Esophagus (tissue), 2 donors: ENCODE results near the gene LTBR. TPM values are rescaled to one million over a fixed set of nuclear protein-coding genes. Genes with fewer than 3 reads are reported as not detected.
"Not testable (repeated sequence)": the region's sequence is repeated elsewhere in the genome, so short reads cannot be mapped to it uniquely, and the experiment has no call there.

Experiments
- H3K27ac ChIP-seq, 2 donors: one replicate each; pipeline ENCODE4 v1.5.1; 2013; ENCODE audit warnings: low read depth in 2 of 2, mild to moderate bottlenecking in 2 of 2, inconsistent platforms in 1 of 2, low read length in 1 of 2, moderate library complexity in 1 of 2
- H3K27me3 ChIP-seq, 2 donors: one replicate each; pipeline ENCODE4 v1.6.1; 2013; ENCODE audit warnings: low read length in 2 of 2, control low read depth in 1 of 2, mild to moderate bottlenecking in 1 of 2; ENCODE audit not compliant: insufficient read depth in 2 of 2, control insufficient read depth in 1 of 2
- H3K36me3 ChIP-seq, 2 donors: one replicate each; pipeline ENCODE4 v1.6.1; 2013; ENCODE audit warnings: low read length in 1 of 2; ENCODE audit not compliant: control insufficient read depth in 2 of 2, insufficient read depth in 2 of 2
- H3K4me1 ChIP-seq, 2 donors: one replicate each; pipeline ENCODE4 v1.6.1; 2013; ENCODE audit warnings: low read length in 1 of 2; ENCODE audit not compliant: control insufficient read depth in 2 of 2, insufficient read depth in 2 of 2
- H3K4me3 ChIP-seq, 2 donors: one replicate each; pipeline ENCODE4 v1.5.1; 2013; ENCODE audit warnings: low read length in 2 of 2, mild to moderate bottlenecking in 2 of 2, low read depth in 1 of 2, moderate library complexity in 1 of 2
- H3K9me3 ChIP-seq, 2 donors: one replicate each; pipeline ENCODE4 v1.6.1; 2013; ENCODE audit warnings: mild to moderate bottlenecking in 2 of 2, low read depth in 1 of 2, low read length in 1 of 2, moderate library complexity in 1 of 2; ENCODE audit not compliant: control insufficient read depth in 2 of 2, insufficient read depth in 1 of 2
- WGBS, 2 donors: extraction: QIAGEN DNeasy Blood & Tissue Kit; methylation state at CpG; one replicate each; pipeline ENCODE4 v1.1.7; 2013; 5-methylcytosine and 5-hydroxymethylcytosine counted together
- polyA plus RNA-seq, 2 donors: library from polyadenylated mRNA; stranded (reverse); fragments of 200-250 nt; gene quantifications; one replicate each; pipeline ENCODE4 v1.2.3, GENCODE V29; 2013
- donor health status: healthy with polysubstance abuse.
- donor health status: Bipolar disorder and iron deficiency.

LTBR gene
- polyA plus RNA-seq, result 10 to 100 TPM; 81.3 to 97.9 TPM

DNA sequence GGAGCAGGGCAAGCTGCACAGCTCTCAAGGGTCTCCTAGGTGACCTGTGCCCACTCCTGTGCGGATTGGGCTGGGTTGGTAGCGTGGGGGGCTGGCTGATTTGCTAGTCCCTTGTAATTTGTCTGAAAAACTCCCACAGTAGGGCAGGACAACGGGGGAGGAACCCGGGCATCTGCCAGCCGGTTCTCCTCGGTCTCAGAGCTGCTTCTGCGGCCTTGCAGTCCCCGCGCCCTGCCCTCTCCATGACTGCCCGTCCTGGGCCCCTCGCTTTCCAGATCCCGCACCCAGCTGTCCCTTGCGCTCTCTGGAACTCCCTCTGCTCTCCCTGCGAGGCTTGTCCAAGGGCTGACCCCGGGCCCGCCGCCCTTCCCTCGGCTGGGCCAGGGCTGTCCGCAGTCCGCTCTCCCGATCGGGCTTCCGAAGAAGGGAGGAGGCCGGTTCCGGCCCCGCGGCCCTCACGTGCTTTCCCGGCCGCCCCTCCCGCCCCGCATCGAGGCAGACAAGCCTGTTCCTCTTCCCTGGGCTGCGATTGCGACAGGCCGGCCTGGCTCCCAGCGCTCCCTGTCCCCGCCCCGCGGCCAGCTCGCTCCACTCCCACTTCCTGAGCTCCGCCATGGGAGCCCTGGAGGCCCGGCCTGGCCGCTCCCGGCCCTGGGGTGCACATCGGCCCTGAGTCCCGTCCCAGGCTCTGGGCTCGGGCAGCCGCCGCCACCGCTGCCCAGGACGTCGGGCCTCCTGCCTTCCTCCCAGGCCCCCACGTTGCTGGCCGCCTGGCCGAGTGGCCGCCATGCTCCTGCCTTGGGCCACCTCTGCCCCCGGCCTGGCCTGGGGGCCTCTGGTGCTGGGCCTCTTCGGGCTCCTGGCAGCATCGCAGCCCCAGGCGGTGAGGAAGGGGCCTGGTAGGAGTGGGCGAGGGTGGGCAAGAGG, at the start of gene LTBR:
LTBR (plus strand) TSS at position 591 of the 927 bp plus-strand sequence; CDS start at position 788, 197 bp downstream.
- H3K27me3 ChIP-seq, result no peaks in the 10 kb centered on the region
- peaks cover 10 to 37% of the 10 kb centered on the region in 2 donors for H3K4me1 ChIP-seq
- peaks cover 7 to 18% of the 10 kb centered on the region in 2 donors for H3K36me3 ChIP-seq
- peak within 1 kb of the TSS; percentile 93 to 94 for H3K27ac ChIP-seq
- no peaks in the 10 kb centered on the region for H3K9me3 ChIP-seq
- H3K4me3 ChIP-seq, result peak within 1 kb of the TSS; percentile 90 to 96
- WGBS, 2 donors, result 6 to 9% methylated on average over 60 to 62 of the region's 62 CpGs

DNA sequence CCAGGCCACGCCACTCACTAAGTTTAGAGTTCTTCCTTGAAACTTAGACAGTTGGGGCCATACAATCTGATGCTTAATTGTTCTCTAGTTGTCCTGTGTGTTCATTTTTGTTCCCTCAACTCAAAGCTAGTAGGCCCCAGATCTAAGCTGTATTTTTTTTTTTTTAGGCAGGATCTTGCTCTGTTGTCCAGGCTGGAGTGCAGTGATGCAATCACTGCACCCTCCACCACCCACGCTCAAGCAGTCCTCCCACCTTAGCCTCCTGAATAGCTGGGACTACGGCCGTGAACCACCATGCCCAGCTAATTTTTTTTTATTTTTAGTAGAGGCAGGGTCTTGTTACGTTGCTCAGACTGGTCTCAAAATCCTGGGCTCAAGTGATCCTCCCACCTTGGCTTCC, 49.6 kb upstream of the LTBR start:
- H3K9me3 ChIP-seq, result no peaks in the 10 kb centered on the region
- no peaks in the 10 kb centered on the region for H3K27me3 ChIP-seq
- peaks cover 20 to 37% of the 10 kb centered on the region in 2 donors for H3K36me3 ChIP-seq
- peak overlapping the region; percentile 92 to 100 for H3K27ac ChIP-seq
- no peak overlapping the region for H3K4me3 ChIP-seq
- H3K4me1 ChIP-seq, result peaks cover 10 to 41% of the 10 kb centered on the region in 2 donors
- 53 to 59% methylated on average over 5 of the region's 5 CpGs for WGBS, 2 donors

DNA sequence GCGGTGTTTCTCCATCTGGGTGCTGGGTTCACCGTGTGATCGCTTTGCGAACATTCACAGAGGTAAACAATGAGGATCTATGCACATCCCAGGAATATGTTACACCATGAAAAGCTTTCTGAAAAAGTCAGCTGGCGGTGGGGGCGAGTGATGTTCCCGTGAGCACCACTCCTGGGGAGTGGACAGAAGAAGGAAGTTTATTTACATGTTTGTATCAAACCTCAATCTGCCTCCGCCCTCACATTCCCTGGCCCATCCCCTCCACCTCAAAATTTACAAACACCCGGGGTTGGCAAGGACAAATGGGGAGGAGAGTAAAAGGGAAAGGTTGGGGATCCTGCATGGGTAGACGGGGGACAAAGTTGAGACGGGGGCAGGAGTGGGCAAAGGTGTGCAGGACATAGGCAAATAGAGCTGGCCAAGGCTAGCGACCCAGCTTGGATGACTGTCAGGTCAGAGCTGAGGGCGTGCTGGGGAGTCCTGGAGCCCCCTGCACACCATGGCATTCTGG, 49.0 kb upstream of the LTBR start:
- peaks cover 20 to 30% of the 10 kb centered on the region in 2 donors for H3K36me3 ChIP-seq
- peaks cover 10 to 43% of the 10 kb centered on the region in 2 donors for H3K4me1 ChIP-seq
- H3K27me3 ChIP-seq, result no peaks in the 10 kb centered on the region
- H3K4me3 ChIP-seq, result peak overlapping the region; percentile 27 to 29
- H3K27ac ChIP-seq, result peak overlapping the region; percentile 92 to 100
- H3K9me3 ChIP-seq, result no peaks in the 10 kb centered on the region
- WGBS, 2 donors, result 23 to 28% methylated on average over 13 of the region's 13 CpGs

- peak overlapping the region; percentile 27 to 31 for H3K4me3 ChIP-seq
- no peaks in the 10 kb centered on the region for H3K9me3 ChIP-seq
- peaks cover 10 to 38% of the 10 kb centered on the region in 2 donors for H3K4me1 ChIP-seq
- H3K36me3 ChIP-seq, result peaks cover 20 to 25% of the 10 kb centered on the region in 2 donors
- 0 to 1% methylated on average over 11 of the region's 11 CpGs for WGBS, 2 donors
- no peaks in the 10 kb centered on the region for H3K27me3 ChIP-seq
- peak overlapping the region; percentile 92 to 100 for H3K27ac ChIP-seq
Observed at GRCh38 chr12:6335451-6336078, 48.4 kb upstream of the LTBR start.

DNA sequence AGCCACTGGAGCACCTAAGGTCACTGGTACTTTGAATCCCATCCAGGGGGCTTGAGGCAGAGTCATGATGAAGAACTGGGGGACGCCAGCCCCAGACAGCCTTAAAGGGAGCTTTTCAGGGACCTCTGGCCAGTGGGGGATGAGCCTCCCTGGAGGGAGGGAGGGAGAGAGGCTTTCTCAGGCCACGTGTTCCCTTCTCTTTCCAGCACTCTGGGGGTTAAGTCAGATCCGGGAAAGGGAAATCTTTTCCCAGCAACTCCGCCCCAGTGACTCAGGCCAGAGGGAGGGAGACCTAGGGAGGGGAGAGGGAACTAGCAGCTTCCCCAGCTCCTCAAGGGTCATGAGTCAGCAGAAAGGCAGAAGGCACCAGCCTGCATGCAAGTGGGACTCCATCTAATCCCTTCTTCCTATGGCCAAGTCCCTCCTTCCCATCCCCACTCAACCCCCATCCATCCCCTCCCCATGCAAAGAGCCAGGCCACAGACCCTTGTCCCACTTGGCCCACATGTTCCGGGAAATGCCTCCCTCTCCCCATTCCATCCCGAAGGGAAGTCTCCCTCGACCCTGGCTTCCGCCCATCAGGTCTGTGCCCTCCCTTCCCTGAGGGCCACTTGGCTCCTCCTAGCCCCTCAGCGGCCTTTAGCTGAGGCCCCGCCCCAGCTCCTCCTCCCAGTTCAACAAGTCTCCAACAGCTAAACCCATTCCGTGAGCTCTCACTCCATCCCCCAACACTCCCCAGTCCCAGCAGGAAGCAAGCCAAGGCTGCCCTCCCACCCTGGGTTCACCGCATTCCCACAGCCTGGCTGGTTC, 47.7 kb upstream of the LTBR start:
- Histone ChIP-seq H3K27ac (peak overlapping the region; percentile 92 to 100), H3K36me3 (peaks cover 16 to 20% of the 10 kb centered on the region in 2 donors), H3K4me1 (peaks cover 10 to 38% of the 10 kb centered on the region in 2 donors), H3K27me3 (no peaks in the 10 kb centered on the region), H3K4me3 (peak overlapping the region; percentile 17 to 43), H3K9me3 (no peaks in the 10 kb centered on the region)
- 1 to 2% methylated on average over 11 to 12 of the region's 12 CpGs for WGBS, 2 donors

DNA sequence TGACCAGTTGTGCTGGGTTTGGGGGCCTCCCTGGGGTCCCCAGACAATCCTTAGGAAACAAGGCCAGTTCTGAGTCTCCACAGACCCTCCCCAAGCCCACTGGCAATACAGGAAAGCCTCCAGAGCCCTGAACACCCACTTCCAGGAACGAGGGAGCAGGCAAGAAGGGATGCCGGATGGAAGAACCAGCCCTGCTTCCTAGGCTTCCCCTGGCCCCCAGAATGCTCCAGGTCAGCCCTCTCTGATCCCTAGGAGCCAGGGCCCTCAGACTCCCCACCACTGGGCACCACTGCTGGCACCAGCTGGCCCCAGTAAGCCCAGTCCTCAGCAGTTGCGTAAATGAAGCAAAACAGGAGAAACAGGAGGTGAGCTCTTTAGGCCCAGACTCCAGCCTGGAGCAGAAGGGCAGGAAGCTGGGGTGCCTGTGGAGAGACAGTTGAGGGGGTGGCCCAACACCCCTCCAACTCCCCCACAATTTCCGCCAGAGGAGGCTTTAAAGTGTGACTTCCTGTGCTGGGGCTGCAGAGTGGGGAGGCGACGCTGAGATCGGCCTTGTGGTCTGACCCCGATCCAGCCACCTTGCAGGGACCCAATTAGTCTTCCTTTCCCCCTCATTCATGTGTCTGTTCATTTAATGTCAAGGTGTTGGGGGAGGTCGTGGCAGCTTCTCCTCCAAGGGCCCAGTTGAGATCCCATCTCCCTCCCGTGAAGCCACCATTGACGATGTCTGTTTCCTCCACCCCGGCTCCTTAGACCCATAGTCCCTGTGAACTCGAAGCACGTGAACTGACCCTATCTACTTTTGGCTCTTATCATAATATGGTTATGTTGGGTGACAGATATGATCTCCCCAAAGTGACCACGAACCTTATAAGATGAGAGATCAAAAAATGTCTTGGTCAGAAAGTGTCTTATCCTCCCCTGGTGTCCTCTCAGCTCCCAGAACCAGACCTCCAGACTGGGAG, 46.8 kb upstream of the LTBR start:
- WGBS, 2 donors, result 24 to 31% methylated on average over 15 of the region's 15 CpGs
- Histone ChIP-seq H3K27me3 (no peaks in the 10 kb centered on the region), H3K27ac (peak overlapping the region; percentile 92 to 100), H3K36me3 (peaks cover 14% of the 10 kb centered on the region in 2 donors), H3K4me1 (peaks cover 10 to 38% of the 10 kb centered on the region in 2 donors), H3K4me3 (peak overlapping the region; percentile 17 to 85), H3K9me3 (no peaks in the 10 kb centered on the region)

DNA sequence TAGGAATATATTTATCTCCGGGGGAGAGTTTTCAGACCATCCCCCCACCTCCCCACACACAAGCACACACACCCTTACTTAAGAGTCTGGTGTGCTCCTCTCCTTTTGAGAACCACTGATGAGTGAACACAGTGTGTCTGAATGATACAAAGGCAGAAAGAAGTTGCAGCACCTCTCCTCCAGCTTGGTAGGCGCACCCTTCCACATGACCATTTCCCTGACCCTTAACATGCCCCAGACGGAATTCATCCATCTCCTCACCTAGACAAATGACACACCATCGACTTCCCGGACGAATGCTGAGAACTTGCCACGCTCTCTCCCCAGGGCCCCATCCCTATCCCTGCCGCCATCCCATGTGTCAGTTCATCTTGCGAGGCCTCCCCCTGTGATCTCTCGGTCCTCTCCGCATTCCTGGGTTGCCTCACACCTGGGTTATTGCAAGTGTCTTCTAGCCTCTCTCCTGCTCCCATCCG, 46.0 kb upstream of the LTBR start:
- H3K9me3 ChIP-seq, result no peaks in the 10 kb centered on the region
- no peaks in the 10 kb centered on the region for H3K27me3 ChIP-seq
- peak overlapping the region; percentile 7 to 85 for H3K4me3 ChIP-seq
- H3K4me1 ChIP-seq, result peaks cover 9 to 39% of the 10 kb centered on the region in 2 donors
- WGBS, 2 donors, result 18 to 29% methylated on average over 12 of the region's 12 CpGs
- H3K27ac ChIP-seq, result peak overlapping the region; percentile 92 to 100
- H3K36me3 ChIP-seq, result peaks cover 10 to 11% of the 10 kb centered on the region in 2 donors

DNA sequence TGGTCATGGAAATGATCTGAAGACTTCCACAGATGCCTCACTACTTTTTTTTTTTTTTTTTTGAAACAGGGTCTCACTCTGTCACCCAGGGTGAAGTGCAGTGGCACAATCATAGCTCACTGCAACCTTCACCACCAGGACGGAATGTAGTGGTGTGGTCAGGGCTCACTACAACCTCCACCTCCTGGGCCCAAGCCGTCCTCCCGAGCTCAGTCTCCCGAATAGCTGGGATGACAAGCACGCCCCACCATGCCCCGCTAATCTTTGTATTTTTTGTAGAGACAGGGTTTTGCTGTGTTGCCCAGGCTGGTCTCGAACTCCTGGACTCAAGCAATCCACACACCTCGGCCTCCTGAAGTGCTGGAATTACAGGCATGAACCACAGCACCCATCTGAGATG, 45.4 kb upstream of the LTBR start:
- Histone ChIP-seq H3K4me3 (peak overlapping the region; percentile 3 to 85), H3K27ac (peak overlapping the region; percentile 92 to 100), H3K4me1 (peaks cover 7 to 36% of the 10 kb centered on the region in 2 donors)
- WGBS, 2 donors, result 31 to 46% methylated on average over 8 of the region's 8 CpGs
- H3K27me3 ChIP-seq, H3K36me3 ChIP-seq, H3K9me3 ChIP-seq: not testable (repeated sequence)
